Measurements from ENCODE around the gene UMAD1. TPM values are rescaled to one million over a fixed set of nuclear protein-coding genes. Genes with fewer than 3 reads are reported as not detected.

Gene UMAD1
- total and polyA plus RNA-seq, 4 donors: 7.7 to 19.2 (median 12.2) TPM

DNA sequence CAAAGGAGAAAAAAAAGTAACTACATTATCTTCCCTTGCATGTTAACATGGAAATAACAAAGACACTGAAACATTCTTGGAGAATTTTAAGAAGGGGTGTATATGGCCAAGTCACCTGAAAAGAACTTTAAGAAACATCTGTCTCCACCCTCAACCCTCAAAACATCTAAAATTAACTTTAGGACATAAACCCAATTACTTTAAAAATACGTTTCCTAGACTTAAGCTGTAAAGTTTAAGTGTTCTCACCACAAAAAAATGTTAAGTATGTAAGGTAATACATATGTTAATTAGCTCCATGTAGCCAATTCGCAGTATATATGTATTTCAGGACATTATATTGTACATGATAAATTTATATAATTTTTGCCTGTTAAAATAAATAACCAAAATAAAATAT, 257.0 kb downstream of the UMAD1 start:
- peaks cover 0 to 2% (median 0%) of the 10 kb centered on the region in 5 donors for H3K4me1 ChIP-seq (ENCODE audit: control insufficient read depth in 5 of 5, insufficient read depth in 5 of 5, low read length in 5 of 5)
- 81 to 82% methylated on average over 2 of the region's 2 CpGs for WGBS, 2 donors
- no peaks in the 10 kb centered on the region for H3K9me3 ChIP-seq (ENCODE audit: control insufficient read depth in 4 of 4, insufficient read depth in 3 of 4, low read length in 3 of 4)
- no peak overlapping the region for H3K4me3 ChIP-seq
- ATAC-seq (ENCODE audit: insufficient read depth, low FRiP score) (no peak), DNase-seq (no peak)
- no peak overlapping the region for H3K27ac ChIP-seq (ENCODE audit: low read depth in 1 of 2, low read length in 1 of 2)
- H3K36me3 ChIP-seq (ENCODE audit: control insufficient read depth in 4 of 4, insufficient read depth in 4 of 4, low read length in 4 of 4): no peaks in the 10 kb centered on the region
- TF ChIP-seq CTCF (IDR thresholded peaks at IDR 0.05; ENCODE audit: control extremely low read depth, extremely low read depth): no peak
- H3K9ac ChIP-seq (ENCODE audit: insufficient read depth in 1 of 2, low read length in 2 of 2): no peak overlapping the region
- no peaks in the 10 kb centered on the region for H3K27me3 ChIP-seq (ENCODE audit: control insufficient read depth in 3 of 3, insufficient read depth in 3 of 3, low read length in 2 of 3)

DNA sequence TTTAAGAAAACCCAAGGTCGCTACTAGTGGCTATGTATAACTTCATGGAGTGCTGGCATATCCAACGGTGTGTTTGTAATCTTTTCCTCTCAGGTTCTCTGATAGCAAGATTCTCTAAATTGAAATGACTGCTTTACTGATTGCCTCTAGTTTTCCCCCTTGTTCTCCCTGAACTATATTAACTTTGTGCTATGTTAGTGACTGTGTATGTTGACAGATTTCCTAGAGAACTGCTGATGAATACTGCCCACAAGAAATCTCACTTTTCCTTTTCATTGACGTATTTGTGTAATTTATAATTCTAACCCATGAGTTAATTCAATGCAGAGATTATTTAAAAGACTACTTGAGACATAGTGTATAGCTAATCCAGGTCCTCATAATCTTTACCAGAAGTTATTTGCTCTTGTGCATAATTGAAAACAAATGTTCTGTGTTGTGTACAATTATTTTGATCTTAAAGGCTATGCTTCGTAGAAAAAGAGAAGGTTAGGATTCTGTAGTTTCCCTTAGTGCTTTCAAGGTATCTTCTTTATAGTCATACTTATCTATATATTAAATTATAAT, 257.5 kb downstream of the UMAD1 start:
- no peak overlapping the region for H3K9ac ChIP-seq (ENCODE audit: insufficient read depth in 1 of 2, low read length in 2 of 2)
- TF ChIP-seq CTCF (IDR thresholded peaks at IDR 0.05; ENCODE audit: control extremely low read depth, extremely low read depth): no peak
- H3K4me1 ChIP-seq (ENCODE audit: control insufficient read depth in 5 of 5, insufficient read depth in 5 of 5, low read length in 5 of 5): peaks cover 0 to 3% (median 0%) of the 10 kb centered on the region in 5 donors
- no peaks in the 10 kb centered on the region for H3K27me3 ChIP-seq (ENCODE audit: control insufficient read depth in 3 of 3, insufficient read depth in 3 of 3, low read length in 2 of 3)
- no peaks in the 10 kb centered on the region for H3K36me3 ChIP-seq (ENCODE audit: control insufficient read depth in 4 of 4, insufficient read depth in 4 of 4, low read length in 4 of 4)
- no peak overlapping the region for H3K27ac ChIP-seq (ENCODE audit: low read depth in 1 of 2, low read length in 1 of 2)
- no peak for ATAC-seq (ENCODE audit: insufficient read depth, low FRiP score)
- H3K9me3 ChIP-seq (ENCODE audit: control insufficient read depth in 4 of 4, insufficient read depth in 3 of 4, low read length in 3 of 4): no peaks in the 10 kb centered on the region
- no peak overlapping the region for H3K4me3 ChIP-seq
- 71 to 81% methylated on average over 4 of the region's 4 CpGs for WGBS, 2 donors
- no peak for DNase-seq

GRCh38 chr7:7902845-7903244, 262.3 kb downstream of the UMAD1 start:
- WGBS, 2 donors: 92% methylated on average over 2 of the region's 2 CpGs
- ATAC-seq (ENCODE audit: insufficient read depth, low FRiP score): no peak
- no peak for DNase-seq
- Histone ChIP-seq H3K4me3 (no peak overlapping the region), H3K36me3 (ENCODE audit: control insufficient read depth in 4 of 4, insufficient read depth in 4 of 4, low read length in 4 of 4) (no peaks in the 10 kb centered on the region), H3K9ac (ENCODE audit: insufficient read depth in 1 of 2, low read length in 2 of 2) (no peak overlapping the region), H3K27ac (ENCODE audit: low read depth in 1 of 2, low read length in 1 of 2) (no peak overlapping the region), H3K4me1 (ENCODE audit: control insufficient read depth in 5 of 5, insufficient read depth in 5 of 5, low read length in 5 of 5) (peaks cover 0 to 1% (median 0%) of the 10 kb centered on the region in 5 donors), H3K27me3 (ENCODE audit: control insufficient read depth in 3 of 3, insufficient read depth in 3 of 3, low read length in 2 of 3) (no peaks in the 10 kb centered on the region), H3K9me3 (ENCODE audit: control insufficient read depth in 4 of 4, insufficient read depth in 3 of 4, low read length in 3 of 4) (no peaks in the 10 kb centered on the region)
- TF ChIP-seq CTCF (IDR thresholded peaks at IDR 0.05; ENCODE audit: control extremely low read depth, extremely low read depth): no peak

DNA sequence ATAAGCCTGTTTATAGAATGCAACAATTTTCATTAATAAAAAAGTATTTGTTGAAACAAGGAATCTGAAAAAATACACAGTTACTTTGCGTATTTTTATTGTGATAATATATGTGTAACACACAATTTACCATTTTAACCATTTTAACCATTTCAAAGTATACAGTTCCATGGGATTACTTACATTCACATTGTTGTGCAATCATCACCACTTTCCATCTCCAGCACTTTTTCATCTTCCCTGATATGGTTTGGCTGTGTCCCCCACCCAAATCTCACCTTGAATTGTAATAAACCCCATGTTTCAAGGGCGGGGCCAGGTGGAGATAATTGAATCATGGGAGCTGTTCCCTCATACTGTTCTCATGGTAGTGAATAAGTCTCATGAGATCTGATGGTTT, 266.8 kb downstream of the UMAD1 start:
- WGBS, 2 donors: 97 to 98% methylated on average over 2 of the region's 2 CpGs
- DNase-seq (no peak), ATAC-seq (ENCODE audit: insufficient read depth, low FRiP score) (no peak)
- no peaks in the 10 kb centered on the region for H3K27me3 ChIP-seq (ENCODE audit: control insufficient read depth in 3 of 3, insufficient read depth in 3 of 3, low read length in 2 of 3)
- no peak for TF ChIP-seq CTCF (IDR thresholded peaks at IDR 0.05; ENCODE audit: control extremely low read depth, extremely low read depth)
- H3K27ac ChIP-seq (ENCODE audit: low read depth in 1 of 2, low read length in 1 of 2): no peak overlapping the region
- H3K9ac ChIP-seq (ENCODE audit: insufficient read depth in 1 of 2, low read length in 2 of 2): no peak overlapping the region
- H3K36me3 ChIP-seq (ENCODE audit: control insufficient read depth in 4 of 4, insufficient read depth in 4 of 4, low read length in 4 of 4): no peaks in the 10 kb centered on the region
- no peak overlapping the region for H3K4me3 ChIP-seq
- H3K9me3 ChIP-seq (ENCODE audit: control insufficient read depth in 4 of 4, insufficient read depth in 3 of 4, low read length in 3 of 4): no peaks in the 10 kb centered on the region
- H3K4me1 ChIP-seq (ENCODE audit: control insufficient read depth in 5 of 5, insufficient read depth in 5 of 5, low read length in 5 of 5): peaks cover 0 to 4% (median 0%) of the 10 kb centered on the region in 5 donors
